KOPT-K1 (cell line): ENCODE results near the gene RFT1.

Source experiments
- H3K27ac ChIP-seq: fragments of 200-600 bp; sonication (generic); 2 replicates; pipeline ENCODE4 v1.5.1; 2016; ENCODE audit warnings: antibody characterized with exemption, mild to moderate bottlenecking, low read depth, low read length; ENCODE audit not compliant: poor library complexity, severe bottlenecking
- H3K36me3 ChIP-seq: fragments of 200-600 bp; sonication (generic); 2 replicates; pipeline ENCODE4 v1.5.1; 2017; ENCODE audit warnings: antibody characterized with exemption, mild to moderate bottlenecking, low read length, moderate library complexity; ENCODE audit not compliant: insufficient read depth
- H3K9me3 ChIP-seq: fragments of 200-600 bp; sonication (generic); 2 replicates; pipeline ENCODE4 v1.5.1; 2017; ENCODE audit warnings: antibody characterized with exemption, low read length, mild to moderate bottlenecking; ENCODE audit not compliant: insufficient read depth, poor library complexity, severe bottlenecking

Gene RFT1

DNA sequence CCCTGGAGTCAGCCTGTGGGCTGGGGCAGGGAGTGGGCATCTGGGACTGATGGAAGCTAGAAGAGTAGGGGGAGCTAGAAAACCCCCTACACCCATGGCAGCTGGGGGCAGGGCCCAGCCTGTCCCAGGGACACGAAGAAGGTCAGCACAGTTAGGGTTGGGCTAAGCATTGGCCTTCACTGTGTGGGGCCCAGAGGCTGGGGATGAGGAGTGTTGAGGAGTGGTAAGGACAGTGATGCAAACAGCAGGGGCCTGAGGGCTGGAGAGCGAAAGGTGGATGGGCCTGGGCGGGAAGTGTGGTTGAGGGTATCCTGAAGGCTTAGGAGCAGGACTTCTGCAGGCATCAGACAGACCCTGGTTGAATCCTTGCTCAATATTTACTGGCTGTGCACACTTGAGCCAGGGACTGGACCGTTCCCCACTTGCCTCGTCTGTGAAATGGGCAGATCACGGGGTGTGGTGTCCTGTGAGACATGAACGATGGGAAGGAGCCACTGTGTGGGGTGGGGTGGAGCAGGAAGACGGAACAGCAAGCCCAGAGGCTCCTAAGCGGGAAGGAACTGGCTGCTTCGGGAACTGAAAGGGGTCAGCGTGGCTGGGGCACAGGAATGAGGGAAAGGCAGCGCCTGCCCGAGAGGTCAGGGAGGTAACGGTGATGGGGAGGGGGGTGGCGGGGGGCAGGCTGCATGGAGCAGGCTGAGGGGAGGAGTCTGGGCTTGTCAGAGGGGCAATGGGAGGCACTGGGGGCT is 38.1 kb upstream of the RFT1 start:
- Histone ChIP-seq H3K36me3 (no peaks in the 10 kb centered on the region), H3K27ac (peak overlapping the region; percentile 67), H3K9me3 (no peaks in the 10 kb centered on the region)

DNA sequence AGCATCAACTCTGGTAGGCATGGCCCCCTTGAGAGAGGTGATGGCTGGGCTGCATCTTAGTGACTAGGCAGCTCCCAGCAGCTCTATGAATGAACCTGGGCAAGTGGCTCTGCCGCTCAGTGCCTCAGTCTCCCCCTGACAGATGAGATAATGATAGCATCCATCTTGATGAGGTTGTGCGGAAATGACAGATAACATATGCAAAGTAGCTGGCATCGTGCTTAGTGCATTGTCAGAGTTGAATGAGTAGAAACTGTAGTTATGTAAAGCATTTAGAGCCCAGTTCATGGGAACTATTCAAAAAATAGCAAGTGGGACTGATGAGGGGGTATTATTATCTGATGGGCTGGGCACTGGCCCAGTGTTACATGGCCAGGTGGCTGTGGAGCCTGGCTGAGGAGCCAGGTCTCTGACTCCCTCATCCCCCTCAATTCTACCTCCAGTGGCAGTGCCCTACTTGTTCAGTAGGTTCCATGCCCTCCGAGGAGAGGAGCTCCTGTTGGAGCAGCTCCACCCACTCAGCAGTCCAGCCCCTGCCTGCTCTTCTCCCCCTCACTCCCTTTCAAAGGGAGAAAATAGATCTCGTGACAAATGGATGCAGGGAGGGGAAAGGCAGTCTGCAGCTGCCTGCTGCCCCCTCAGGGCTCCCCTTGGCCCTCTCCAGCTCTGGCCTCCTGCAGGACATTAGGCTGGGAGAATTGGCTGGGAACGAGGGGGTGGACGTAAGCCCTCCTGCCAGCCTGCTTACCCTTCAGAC is 37.4 kb upstream of the RFT1 start:
- no peaks in the 10 kb centered on the region for H3K36me3 ChIP-seq
- no peaks in the 10 kb centered on the region for H3K9me3 ChIP-seq
- no peak overlapping the region for H3K27ac ChIP-seq

DNA sequence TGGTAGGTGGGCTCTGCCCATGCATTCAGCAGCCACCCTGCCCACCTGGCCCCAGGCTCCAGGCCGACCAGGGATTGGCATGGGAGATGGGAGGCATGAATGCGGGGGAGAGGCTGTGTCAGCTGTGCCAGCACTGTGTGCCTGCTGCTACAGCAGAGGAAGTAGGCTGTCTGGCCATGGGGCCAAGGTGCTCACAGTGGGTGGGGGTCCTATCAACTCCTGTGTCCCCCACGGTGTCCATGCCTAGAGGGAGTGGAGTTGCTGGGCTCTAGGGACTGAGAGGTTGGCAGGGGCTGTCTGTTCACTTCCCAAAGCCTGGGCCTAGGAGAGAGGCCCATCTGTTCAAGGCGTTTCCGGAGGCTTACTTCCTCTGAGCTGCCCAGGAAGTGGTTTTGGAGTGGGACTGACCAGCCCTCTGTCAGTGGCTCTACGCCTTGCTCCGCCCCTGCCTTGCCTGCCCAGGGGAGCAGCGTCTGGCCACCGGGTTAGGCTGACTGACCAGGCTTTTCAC is 36.6 kb upstream of the RFT1 start:
- H3K9me3 ChIP-seq = no peaks in the 10 kb centered on the region
- no peak overlapping the region for H3K27ac ChIP-seq
- H3K36me3 ChIP-seq = no peaks in the 10 kb centered on the region

DNA sequence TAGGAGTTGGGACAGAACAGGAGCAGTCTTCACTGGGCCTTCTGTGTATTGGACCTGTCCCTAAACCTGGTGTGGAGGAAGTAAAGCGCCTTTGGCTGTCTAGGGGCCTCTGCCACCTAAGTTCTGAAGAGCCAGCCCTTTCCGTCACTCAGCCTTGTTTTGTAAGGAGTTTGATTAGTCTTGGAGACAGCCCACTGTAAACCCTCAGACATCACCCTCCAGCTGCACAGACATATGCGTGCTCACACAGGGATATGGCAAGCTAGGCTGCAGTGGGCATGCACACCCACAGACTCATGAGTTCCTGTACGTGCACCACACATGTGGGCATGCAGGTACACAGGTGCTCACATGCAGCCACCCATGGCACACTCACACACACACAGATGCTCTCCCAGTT is 36.0 kb upstream of the RFT1 start:
- Histone ChIP-seq H3K9me3 (no peaks in the 10 kb centered on the region), H3K36me3 (no peaks in the 10 kb centered on the region), H3K27ac (no peak overlapping the region)

DNA sequence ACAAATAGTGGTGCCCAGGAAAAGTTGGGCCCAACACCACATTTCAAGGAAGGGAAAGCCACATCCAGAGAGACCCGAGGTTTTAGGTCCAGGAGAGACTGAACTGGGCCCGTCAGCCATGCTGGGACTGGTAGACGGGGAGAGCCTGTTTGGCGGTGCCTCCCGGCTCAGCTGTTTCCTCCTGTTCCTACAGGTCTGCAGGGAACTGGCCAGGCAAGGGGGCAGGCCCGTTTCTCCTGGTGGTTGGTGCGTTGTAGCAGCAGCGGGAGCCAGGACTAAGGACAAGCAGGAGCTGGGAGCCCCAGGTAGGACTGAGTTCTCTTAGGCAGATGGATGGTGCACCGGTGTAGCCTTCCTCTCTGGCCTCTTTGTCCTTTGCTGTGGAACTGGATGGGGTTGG is 34.7 kb upstream of the RFT1 start:
- Histone ChIP-seq H3K9me3 (no peaks in the 10 kb centered on the region), H3K27ac (no peak overlapping the region), H3K36me3 (no peaks in the 10 kb centered on the region)

DNA sequence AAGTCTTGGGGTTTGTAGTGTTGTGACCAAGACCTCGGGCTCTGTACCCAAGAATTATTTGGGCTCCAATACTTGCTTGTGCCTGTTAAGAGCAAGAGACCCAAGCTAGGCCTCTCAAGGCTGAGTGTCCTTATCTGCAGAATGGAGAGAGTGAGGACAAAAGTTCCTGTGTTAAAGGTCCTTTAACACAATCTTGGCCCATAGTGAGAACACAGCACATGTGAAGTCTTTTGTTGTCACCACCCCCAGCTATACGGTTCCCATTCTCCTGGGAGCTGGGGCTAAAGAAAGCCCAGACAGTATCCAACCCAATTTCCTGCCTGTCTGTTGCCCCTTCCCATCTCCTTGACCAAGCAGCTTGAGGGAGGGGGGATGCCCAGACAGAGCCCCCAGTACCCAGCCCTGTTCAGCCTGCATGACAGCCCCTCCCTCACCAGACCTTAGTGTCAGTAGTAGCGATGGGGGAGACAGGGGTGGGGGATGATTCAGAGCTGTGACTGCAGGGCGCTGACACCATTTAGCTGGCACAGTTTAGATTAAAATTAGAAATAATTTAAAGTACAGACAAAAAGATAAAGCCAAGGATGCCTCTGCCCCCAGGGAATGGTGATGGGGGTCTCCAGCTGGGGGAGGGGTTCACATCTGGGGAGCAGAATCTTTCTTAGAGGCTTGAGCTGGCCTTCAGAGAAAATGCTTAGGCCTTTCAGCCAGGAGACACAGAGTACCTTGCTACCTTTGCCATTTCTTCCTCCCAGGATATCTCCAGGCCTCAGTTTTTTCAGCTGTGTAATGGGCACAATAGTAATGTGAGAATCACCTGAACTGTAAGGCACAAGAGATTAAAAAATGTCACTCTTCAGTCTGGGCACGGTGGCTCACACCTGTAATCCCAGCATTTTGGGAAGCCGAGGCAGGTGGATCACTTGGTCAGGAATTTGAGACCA is 33.5 kb upstream of the RFT1 start:
- Histone ChIP-seq H3K27ac (no peak overlapping the region), H3K36me3 (no peaks in the 10 kb centered on the region), H3K9me3 (no peaks in the 10 kb centered on the region)

DNA sequence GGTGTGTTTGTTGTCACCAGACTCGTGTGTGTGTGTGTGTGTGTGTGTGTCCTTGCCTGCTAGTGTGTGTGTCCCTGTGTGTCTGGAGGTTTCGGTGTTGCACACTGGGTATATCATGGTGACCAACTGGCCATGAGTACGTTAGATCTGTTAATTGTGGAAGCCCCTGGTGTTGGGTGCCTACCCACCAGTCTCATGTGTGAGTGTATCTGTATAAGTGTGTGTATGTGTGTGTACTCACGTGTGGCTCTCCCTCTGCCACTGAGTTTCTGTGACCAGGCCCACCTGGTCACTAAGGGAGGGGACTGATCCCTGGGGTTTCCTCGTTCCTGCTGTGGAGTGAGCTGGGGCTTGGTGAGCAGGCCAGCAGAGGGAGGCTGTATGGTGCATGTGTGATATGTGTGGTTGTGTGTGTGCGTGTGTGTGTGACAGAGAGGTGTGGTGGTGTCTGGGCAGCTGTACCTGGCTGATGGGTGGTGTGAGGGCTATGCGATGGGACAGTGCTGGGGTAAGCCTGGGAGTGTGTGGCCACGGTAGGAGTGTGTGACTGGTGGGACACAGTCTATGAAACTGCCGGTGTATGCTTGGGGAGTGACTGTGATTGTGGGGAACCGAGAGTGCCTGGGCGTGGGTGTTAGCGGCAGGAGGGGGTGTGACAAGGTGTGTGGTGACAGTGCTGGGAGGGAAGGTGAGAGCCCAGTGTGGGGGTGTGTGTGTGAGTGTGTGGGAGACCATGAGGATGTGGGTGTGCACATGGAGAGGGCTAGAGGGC is 32.6 kb upstream of the RFT1 start:
- Histone ChIP-seq H3K36me3 (no peaks in the 10 kb centered on the region), H3K9me3 (no peaks in the 10 kb centered on the region), H3K27ac (no peak overlapping the region)

DNA sequence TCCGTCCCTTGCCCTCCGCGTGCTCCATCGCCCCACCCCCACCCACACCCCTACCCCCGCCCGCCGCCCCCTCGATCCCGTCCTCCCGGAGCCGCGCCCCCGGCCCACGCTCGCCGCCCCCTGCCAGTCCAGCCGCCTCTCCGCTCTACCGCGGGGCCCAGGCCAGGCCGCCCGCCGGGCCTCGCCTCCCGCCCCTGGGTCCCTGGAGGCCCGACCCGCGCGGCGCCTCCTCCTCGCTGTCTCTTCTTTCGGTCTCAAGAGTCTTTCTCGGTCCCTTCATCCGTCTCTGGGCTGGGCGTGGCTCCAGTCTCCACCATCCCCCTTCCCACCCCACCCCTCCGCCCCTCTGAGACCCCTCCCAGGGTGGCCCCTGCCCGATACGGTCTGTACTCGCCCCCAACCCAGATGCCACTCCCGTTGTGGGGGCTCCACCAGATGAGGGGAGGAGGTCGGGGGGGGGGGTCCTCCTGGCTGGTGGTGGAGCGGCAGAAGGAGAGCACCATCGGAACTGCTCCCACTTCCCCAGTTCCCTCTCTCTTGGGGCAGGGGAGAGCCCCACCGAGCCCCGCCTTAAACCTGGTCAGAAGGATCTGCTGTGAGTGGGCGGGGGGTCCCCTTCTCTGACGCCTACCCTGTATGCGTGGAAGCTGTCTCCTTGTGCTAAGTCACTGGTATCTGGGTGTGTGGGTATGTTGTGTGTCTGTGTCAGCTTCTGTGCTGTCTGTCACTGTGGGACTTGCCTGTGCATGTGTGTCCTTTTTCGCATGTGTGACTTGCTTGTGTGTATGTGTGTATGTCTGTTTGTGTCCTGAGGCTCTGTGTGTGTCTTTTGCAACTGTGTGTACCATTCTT is 31.8 kb upstream of the RFT1 start:
- Histone ChIP-seq H3K27ac (no peak overlapping the region), H3K36me3 (no peaks in the 10 kb centered on the region), H3K9me3 (no peaks in the 10 kb centered on the region)

DNA sequence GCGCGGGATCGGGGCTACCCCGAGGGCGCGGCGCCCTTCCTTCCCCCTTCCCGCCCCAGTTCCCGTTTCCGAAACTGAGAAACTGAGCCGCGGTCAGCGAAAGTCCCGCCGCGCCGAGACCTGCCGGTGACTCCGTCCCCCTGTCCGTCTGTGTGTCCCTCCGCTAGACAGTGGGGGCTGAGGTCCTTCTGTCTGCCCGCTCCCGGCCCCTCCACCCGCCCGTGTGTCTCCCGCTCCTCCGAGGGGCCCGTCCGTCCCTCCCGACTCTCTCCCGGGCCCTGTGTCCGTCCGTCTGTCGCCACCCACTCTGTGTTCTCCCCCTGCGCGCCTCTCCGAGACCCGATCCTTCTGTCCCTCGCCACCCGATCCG is 31.2 kb upstream of the RFT1 start:
- no peaks in the 10 kb centered on the region for H3K36me3 ChIP-seq
- H3K27ac ChIP-seq = peak overlapping the region; percentile 32
- no peaks in the 10 kb centered on the region for H3K9me3 ChIP-seq

DNA sequence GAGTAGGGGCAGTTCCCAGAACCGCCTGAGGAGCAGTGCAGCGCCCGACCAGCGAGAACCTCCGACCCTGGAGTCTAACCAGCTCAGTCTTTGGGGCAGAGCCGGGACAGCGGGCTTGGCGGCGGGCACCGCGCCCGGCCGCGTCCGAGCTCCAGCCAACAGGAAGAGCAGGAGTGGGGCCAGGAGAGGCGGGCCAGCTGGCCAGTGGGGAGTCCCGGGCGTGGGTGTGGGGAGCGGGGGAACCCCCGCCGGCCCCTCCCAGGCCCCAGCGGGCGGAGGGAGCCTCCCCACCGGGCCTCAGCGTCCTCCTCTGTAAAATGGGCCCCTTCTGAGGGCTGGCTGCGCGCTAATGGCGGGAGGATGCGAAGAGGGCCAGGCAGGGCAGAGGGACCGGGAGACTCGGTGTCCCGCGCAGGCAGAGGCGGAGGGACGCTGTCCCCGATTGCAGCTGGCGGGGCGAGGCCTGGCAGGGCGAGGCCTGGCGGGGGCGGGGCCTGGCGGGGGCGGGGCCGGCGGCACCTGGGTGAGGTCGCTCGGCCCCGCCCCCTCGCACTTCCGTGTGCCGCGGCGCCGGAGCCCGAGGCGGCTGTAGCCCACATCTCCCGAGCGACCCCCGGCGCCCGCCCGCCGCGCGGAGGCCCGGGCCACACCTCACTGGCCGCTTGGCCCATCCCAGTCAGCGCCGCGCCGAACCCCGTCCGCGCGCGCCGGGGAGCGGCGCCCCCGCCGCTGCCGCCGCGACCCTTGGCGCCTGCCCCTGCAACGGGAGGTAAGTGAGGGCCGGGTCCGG is 30.6 kb upstream of the RFT1 start, which contains the start of gene PRKCD:
PRKCD (plus strand) TSS at position 550 of the 790 bp plus-strand sequence. CDS start 17,214 bp downstream, outside the sequence.
- H3K9me3 ChIP-seq = no peaks in the 10 kb centered on the region
- H3K36me3 ChIP-seq = no peaks in the 10 kb centered on the region
- H3K27ac ChIP-seq = peak within 1 kb of the TSS; percentile 32

DNA sequence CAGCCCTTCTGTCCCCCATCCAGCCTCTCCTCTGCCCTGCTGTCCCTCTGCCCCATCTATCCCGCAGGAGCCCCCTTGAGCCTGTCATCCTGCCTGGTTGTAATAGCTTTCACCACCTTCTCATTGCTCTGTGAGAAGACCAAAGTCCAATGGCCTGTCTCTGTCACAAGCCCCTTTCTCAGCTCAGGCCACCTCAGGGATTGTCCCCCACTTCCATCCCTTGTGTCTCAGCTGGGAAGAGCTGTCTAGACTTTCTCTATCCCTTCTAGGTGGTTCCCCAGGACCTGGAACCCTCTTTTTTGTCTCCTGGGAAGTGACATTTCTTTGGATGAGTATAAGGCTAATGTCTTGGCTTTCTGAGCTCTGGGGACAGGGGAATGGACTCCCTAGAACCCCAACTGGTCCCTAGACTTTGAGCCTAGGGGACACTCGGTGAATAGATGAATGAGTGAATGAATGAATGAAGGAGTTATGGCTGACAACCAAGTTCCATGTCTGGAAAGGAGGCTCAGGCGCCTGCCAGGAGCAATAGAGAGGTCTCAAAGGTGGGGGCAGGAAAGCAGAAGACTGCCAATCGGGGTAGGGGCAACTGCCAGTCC is 29.9 kb upstream of the RFT1 start:
- Histone ChIP-seq H3K27ac (no peak overlapping the region), H3K36me3 (no peaks in the 10 kb centered on the region), H3K9me3 (no peaks in the 10 kb centered on the region)

DNA sequence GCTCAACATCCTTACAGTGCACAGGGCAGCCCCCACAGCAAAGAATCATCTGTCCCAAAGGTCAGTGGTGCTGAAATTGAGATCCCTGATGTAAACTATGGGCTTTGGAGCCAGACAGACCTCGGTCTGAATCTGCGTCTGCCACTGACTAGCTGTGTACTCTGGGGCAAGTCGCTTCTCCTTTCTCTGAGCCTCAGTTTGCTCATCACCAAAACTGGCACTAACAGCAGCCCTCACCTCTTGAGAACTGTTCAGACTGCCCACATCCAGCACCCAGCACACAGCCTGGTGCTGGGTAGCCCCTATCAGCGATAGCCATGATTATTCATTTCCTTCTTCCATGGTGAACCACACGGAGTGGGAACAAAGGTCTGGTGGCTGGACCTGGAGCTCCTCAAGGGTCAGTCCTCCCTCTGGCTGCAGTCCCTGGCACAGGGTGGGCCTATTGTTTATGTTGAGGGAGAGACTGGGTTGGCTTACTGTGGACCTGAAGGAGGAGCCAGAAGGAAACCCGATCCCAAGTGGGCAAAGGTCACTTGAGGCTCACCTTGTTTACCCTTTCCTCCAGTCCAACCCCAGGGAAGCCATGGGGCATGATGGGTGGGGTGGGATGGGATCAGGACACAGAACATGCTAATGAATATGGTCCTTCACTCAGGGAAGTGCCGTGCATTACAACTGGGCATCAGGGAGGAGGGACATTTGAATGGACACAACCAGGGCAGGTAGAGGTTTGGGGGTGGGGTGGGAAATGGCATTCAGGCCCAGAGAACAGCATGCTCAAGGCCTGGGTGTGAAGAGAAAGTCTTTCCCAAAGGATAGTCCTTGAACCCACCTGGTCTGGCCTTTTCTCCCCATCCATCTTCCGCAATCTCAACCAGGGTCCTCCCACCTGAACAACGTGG is 29.2 kb upstream of the RFT1 start:
- H3K27ac ChIP-seq = no peak overlapping the region
- no peaks in the 10 kb centered on the region for H3K9me3 ChIP-seq
- no peaks in the 10 kb centered on the region for H3K36me3 ChIP-seq
